ENCODE results near the gene ARAP1. TPM values are rescaled to one million over a fixed set of nuclear protein-coding genes. Genes with fewer than 3 reads are reported as not detected.

The ARAP1 gene
- polyA plus RNA-seq (1.8 and 3.5 TPM in 2 replicates), polyA minus RNA-seq (0.49 and 1.3 TPM in 2 replicates)

- H2AFZ ChIP-seq (ENCODE audit: low read depth, low read length), result no peak within 1 kb of the TSS
- H3K27me3 ChIP-seq (ENCODE audit: insufficient read depth, low read depth, low read length), result no peaks in the 10 kb centered on the region
- H3K9me3 ChIP-seq (ENCODE audit: low read length), result no peaks in the 10 kb centered on the region
- H3F3A ChIP-seq (ENCODE audit: insufficient read depth, low read length, poor library complexity, severe bottlenecking), result no peaks in the 10 kb centered on the region
- TF ChIP-seq EP300 (conservative IDR thresholded peaks at IDR 0.05; ENCODE audit: poor library complexity, severe bottlenecking), result no peak
- TF ChIP-seq REST (IDR thresholded peaks at IDR 0.05; ENCODE audit: borderline replicate concordance), result no peak
- no peak for TF ChIP-seq CTCF (IDR thresholded peaks at IDR 0.05; ENCODE audit: poor library complexity, severe bottlenecking)
- TF ChIP-seq MXI1 (conservative IDR thresholded peaks at IDR 0.05; ENCODE audit: poor library complexity, severe bottlenecking), result no peak
- TF ChIP-seq EZH2 (IDR thresholded peaks at IDR 0.05; ENCODE audit: borderline replicate concordance, insufficient read depth, low read length, poor library complexity, severe bottlenecking), result no peak
- no peak for TF ChIP-seq POLR2AphosphoS5 (IDR thresholded peaks at IDR 0.05)
- H3K27ac ChIP-seq (ENCODE audit: low read length), result no peak within 1 kb of the TSS
- no peaks in the 10 kb centered on the region for H3K9me2 ChIP-seq (ENCODE audit: insufficient read depth, low read length)
- H4K20me1 ChIP-seq (ENCODE audit: insufficient read depth), result no peaks in the 10 kb centered on the region
- H3K4me2 ChIP-seq (ENCODE audit: low read length), result no peak within 1 kb of the TSS
- H3K36me3 ChIP-seq (ENCODE audit: insufficient read depth, low read length), result no peaks in the 10 kb centered on the region
- no peaks in the 10 kb centered on the region for H3K79me2 ChIP-seq (replicated peaks; ENCODE audit: insufficient read depth, low read length)
- no peak within 1 kb of the TSS for H3K9ac ChIP-seq (ENCODE audit: low read length)
- no peak within 1 kb of the TSS for H3K4me3 ChIP-seq (ENCODE audit: low read length)
These were observed at the start of gene ARAP1 for GRCh38 chr11:72752088-72752914. ARAP1 (minus strand) TSS chr11:72752408; CDS start chr11:72727128, 25,280 bp downstream.

DNA sequence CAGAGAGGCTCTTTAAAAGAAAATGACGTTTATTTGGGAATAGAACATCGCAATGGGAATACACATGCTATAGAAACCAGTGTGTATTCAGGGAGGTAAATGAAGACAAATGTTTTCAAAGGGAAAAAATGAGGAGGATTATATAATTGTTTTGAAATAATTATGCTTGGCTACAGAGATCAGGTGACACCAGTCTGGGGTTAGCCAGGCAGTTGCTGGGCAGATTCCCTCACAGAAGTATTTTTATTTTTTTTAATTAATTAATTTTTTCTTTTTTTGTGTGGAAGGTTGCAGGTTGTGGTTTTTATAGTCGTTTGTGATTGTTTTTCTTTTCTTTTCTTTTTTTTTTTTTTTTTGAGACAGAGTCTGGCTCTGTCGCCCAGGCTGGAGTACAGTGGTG lies 47.2 kb upstream of the ARAP1 start:
- Histone ChIP-seq H4K20me1 (ENCODE audit: insufficient read depth) (no peaks in the 10 kb centered on the region), H3K27me3 (ENCODE audit: insufficient read depth, low read depth, low read length) (no peaks in the 10 kb centered on the region), H3K9me2 (ENCODE audit: insufficient read depth, low read length) (no peaks in the 10 kb centered on the region), H2AFZ (ENCODE audit: low read depth, low read length) (no peak overlapping the region), H3K4me3 (ENCODE audit: low read length) (no peak overlapping the region), H3K36me3 (ENCODE audit: insufficient read depth, low read length) (no peaks in the 10 kb centered on the region), H3K27ac (ENCODE audit: low read length) (no peak overlapping the region), H3K9ac (ENCODE audit: low read length) (no peak overlapping the region), H3K9me3 (ENCODE audit: low read length) (no peaks in the 10 kb centered on the region), H3F3A (ENCODE audit: insufficient read depth, low read length, poor library complexity, severe bottlenecking) (no peaks in the 10 kb centered on the region), H3K4me2 (ENCODE audit: low read length) (no peak overlapping the region), H3K79me2 (replicated peaks; ENCODE audit: insufficient read depth, low read length) (no peaks in the 10 kb centered on the region)
- no peak for TF ChIP-seq MXI1 (conservative IDR thresholded peaks at IDR 0.05; ENCODE audit: poor library complexity, severe bottlenecking)
- no peak for TF ChIP-seq CTCF (IDR thresholded peaks at IDR 0.05; ENCODE audit: poor library complexity, severe bottlenecking)
- no peak for TF ChIP-seq SMC3 (conservative IDR thresholded peaks at IDR 0.05; ENCODE audit: poor library complexity)
- TF ChIP-seq EP300 (conservative IDR thresholded peaks at IDR 0.05; ENCODE audit: poor library complexity, severe bottlenecking), result no peak

Data from neural cell (in vitro differentiated cells).